ENCODE results near the gene B9D2. TPM values are rescaled to one million over a fixed set of nuclear protein-coding genes. Genes with fewer than 3 reads are reported as not detected.

B9D2 gene
- total and polyA plus RNA-seq, 10 donors: 7.5 to 11.9 (median 8.7) TPM

GRCh38 chr19:41353466-41354342 is 10.2 kb downstream of the B9D2 start, which contains the start of gene TGFB1:
Gene TGFB1 (minus strand): TSS chr19:41353922. CDS start chr19:41353044, 878 bp downstream.
- peaks cover 0 to 8% (median 0%) of the 10 kb centered on the region in 6 donors for H3K36me3 ChIP-seq
- peak; percentile 99 for DNase-seq
- TF ChIP-seq POLR2AphosphoS5 (IDR thresholded peaks at IDR 0.05): peak; percentile 92 to 96 (median 93)
- peak; percentile 89 to 98 (median 97) for TF ChIP-seq CTCF (IDR thresholded peaks at IDR 0.05 in 8 of 11, conservative IDR thresholded peaks at IDR 0.05 in 3 of 11)
- peak in 2 of 3 donors; percentile 36 to 67 for TF ChIP-seq POLR2A (IDR thresholded peaks at IDR 0.05)
- no peaks in the 10 kb centered on the region for H3K27me3 ChIP-seq (replicated peaks in 1 of 7)
- H3K4me3 ChIP-seq: peak within 1 kb of the TSS; percentile 76 to 100 (median 98)
- peak within 1 kb of the TSS; percentile 90 to 98 (median 95) for H3K27ac ChIP-seq
- peaks cover 44 to 88% (median 73%) of the 10 kb centered on the region in 6 donors for H3K4me1 ChIP-seq
- intact Hi-C loops (cut with DNase I; ENCODE audit: low total_unique reads): no loop called here
- H3K9me3 ChIP-seq: no peaks in the 10 kb centered on the region
- WGBS, 5 donors: 0 to 2% (median 1%) methylated on average over 26 to 78 of the region's 78 CpGs

GRCh38 chr19:41352609-41353465 is 11.1 kb downstream of the B9D2 start:
- H3K4me1 ChIP-seq: peaks cover 42 to 88% (median 74%) of the 10 kb centered on the region in 6 donors
- H3K36me3 ChIP-seq: peaks cover 0 to 14% (median 5%) of the 10 kb centered on the region in 6 donors
- H3K27ac ChIP-seq: peak overlapping the region; percentile 90 to 98 (median 95)
- H3K9me3 ChIP-seq: no peaks in the 10 kb centered on the region
- H3K4me3 ChIP-seq: peak overlapping the region; percentile 76 to 100 (median 98)
- intact Hi-C loops (cut with DNase I; ENCODE audit: low total_unique reads): no loop called here
- TF ChIP-seq POLR2A (IDR thresholded peaks at IDR 0.05): no peak
- peak in 10 of 11 experiments; percentile 41 to 88 (median 67) for TF ChIP-seq CTCF (IDR thresholded peaks at IDR 0.05 in 8 of 11, conservative IDR thresholded peaks at IDR 0.05 in 3 of 11)
- TF ChIP-seq POLR2AphosphoS5 (IDR thresholded peaks at IDR 0.05): peak; percentile 39 to 79 (median 66)
- WGBS, 5 donors: 0 to 2% (median 1%) methylated on average over 39 to 71 of the region's 71 CpGs
- DNase-seq: peak; percentile 97
- H3K27me3 ChIP-seq (replicated peaks in 1 of 7): no peaks in the 10 kb centered on the region

GRCh38 chr19:41352279-41352608 is 11.7 kb downstream of the B9D2 start:
- H3K27ac ChIP-seq: peak overlapping the region; percentile 90 to 98 (median 95)
- 0 to 3% (median 1%) methylated on average over 11 to 12 of the region's 12 CpGs for WGBS, 5 donors
- TF ChIP-seq POLR2A (IDR thresholded peaks at IDR 0.05) (no peak), CTCF (IDR thresholded peaks at IDR 0.05 in 8 of 11, conservative IDR thresholded peaks at IDR 0.05 in 3 of 11) (no peak), POLR2AphosphoS5 (IDR thresholded peaks at IDR 0.05) (no peak)
- intact Hi-C loops (cut with DNase I; ENCODE audit: low total_unique reads): no loop called here
- DNase-seq: no peak
- peaks cover 0 to 20% (median 11%) of the 10 kb centered on the region in 6 donors for H3K36me3 ChIP-seq
- H3K4me1 ChIP-seq: peaks cover 37 to 88% (median 71%) of the 10 kb centered on the region in 6 donors
- no peaks in the 10 kb centered on the region for H3K9me3 ChIP-seq
- no peaks in the 10 kb centered on the region for H3K27me3 ChIP-seq (replicated peaks in 1 of 7)
- H3K4me3 ChIP-seq: peak overlapping the region; percentile 76 to 100 (median 98)

Data from spleen (tissue), 11 donors.